Naive B cell (primary cell): ENCODE results near the gene PLB1. TPM values are rescaled to one million over a fixed set of nuclear protein-coding genes. Genes with fewer than 3 reads are reported as not detected.

Experiments used
- ATAC-seq, 2 donors: fragments of 150-1000 bp; cut with Tn5 transposase; 2 replicates each; pipeline ENCODE4 v1.10.0; 2021; ENCODE audit warnings: low read depth in 2 of 2, mild to moderate bottlenecking in 2 of 2, moderate library complexity in 2 of 2
- DNase-seq: peaks from one replicate; pipeline ENCODE4 v3.0.0; 2022
- H3K27ac Mint-ChIP-seq, 6 donors: one replicate each; pipeline ENCODE4 v1.8.0; 2020 to 2022; ENCODE audit warnings: mild to moderate bottlenecking in 6 of 6, mixed read lengths in 6 of 6, moderate library complexity in 5 of 6, inconsistent platforms in 2 of 6
- H3K27me3 Mint-ChIP-seq, 3 donors: one replicate each; pipeline ENCODE4 v1.8.0; 2021 to 2022; ENCODE audit warnings: mixed read lengths in 3 of 3, mild to moderate bottlenecking in 1 of 3
- H3K36me3 Mint-ChIP-seq, 2 donors: one replicate each; pipeline ENCODE4 v1.8.0; 2020 to 2022; ENCODE audit warnings: mixed read lengths in 2 of 2, inconsistent platforms in 1 of 2, mild to moderate bottlenecking in 1 of 2
- H3K4me1 Mint-ChIP-seq, 3 donors: one replicate each; pipeline ENCODE4 v1.8.0; 2020 to 2022; ENCODE audit warnings: mixed read lengths in 3 of 3, inconsistent platforms in 1 of 3, mild to moderate bottlenecking in 1 of 3, moderate library complexity in 1 of 3
- H3K4me3 Mint-ChIP-seq, 8 donors: one replicate each; pipeline ENCODE4 v1.8.0; 2020 to 2022; ENCODE audit warnings: mild to moderate bottlenecking in 8 of 8, mixed read lengths in 8 of 8, moderate library complexity in 8 of 8, inconsistent platforms in 2 of 8
- H3K9me3 Mint-ChIP-seq, 7 donors: one replicate each; pipeline ENCODE4 v1.8.0; 2020 to 2022; ENCODE audit warnings: mixed read lengths in 7 of 7, mild to moderate bottlenecking in 5 of 7, inconsistent platforms in 2 of 7, moderate library complexity in 1 of 7
- polyA plus RNA-seq, 6 donors: library from polyadenylated mRNA; unstranded; fragments of 300-500 nt; fragmentation: Illumina TruSeq; gene quantifications; one replicate each; pipeline ENCODE4 v1.2.3, GENCODE V29; 2021; ENCODE audit warnings: low read depth in 6 of 6

Gene PLB1
- polyA plus RNA-seq, 6 donors from 2014 or later: 0.17 to 2.3 (median 0.38) TPM; not detected in 2

GRCh38 chr2:28552045-28552823 lies 56.4 kb downstream of the PLB1 start:
- ATAC-seq: no peak
- no peak for DNase-seq
- Mint-ChIP-seq H3K4me1 (no peaks in the 10 kb centered on the region), H3K4me3 (no peak overlapping the region), H3K9me3 (no peaks in the 10 kb centered on the region), H3K27me3 (no peaks in the 10 kb centered on the region), H3K36me3 (no peaks in the 10 kb centered on the region), H3K27ac (peak overlapping the region in 1 of 6 donors; percentile 8)

GRCh38 chr2:28556303-28556702 lies 60.4 kb downstream of the PLB1 start:
- no peak for ATAC-seq
- no peak overlapping the region for H3K4me3 Mint-ChIP-seq
- H3K27ac Mint-ChIP-seq: no peak overlapping the region
- H3K9me3 Mint-ChIP-seq: no peaks in the 10 kb centered on the region
- no peak for DNase-seq
- H3K36me3 Mint-ChIP-seq: no peaks in the 10 kb centered on the region
- no peaks in the 10 kb centered on the region for H3K4me1 Mint-ChIP-seq
- peaks cover 0 to 8% (median 6%) of the 10 kb centered on the region in 3 donors for H3K27me3 Mint-ChIP-seq

GRCh38 chr2:28557389-28558131 lies 61.7 kb downstream of the PLB1 start:
- H3K4me1 Mint-ChIP-seq: no peaks in the 10 kb centered on the region
- no peaks in the 10 kb centered on the region for H3K9me3 Mint-ChIP-seq
- no peak overlapping the region for H3K27ac Mint-ChIP-seq
- H3K27me3 Mint-ChIP-seq: peaks cover 0 to 8% (median 6%) of the 10 kb centered on the region in 3 donors
- H3K36me3 Mint-ChIP-seq: no peaks in the 10 kb centered on the region
- no peak for DNase-seq
- H3K4me3 Mint-ChIP-seq: no peak overlapping the region
- ATAC-seq: no peak

- ATAC-seq (no peak), DNase-seq (no peak)
- no peaks in the 10 kb centered on the region for H3K36me3 Mint-ChIP-seq
- no peak overlapping the region for H3K27ac Mint-ChIP-seq
- peaks cover 0 to 8% (median 6%) of the 10 kb centered on the region in 3 donors for H3K27me3 Mint-ChIP-seq
- H3K4me3 Mint-ChIP-seq: no peak overlapping the region
- H3K9me3 Mint-ChIP-seq: no peaks in the 10 kb centered on the region
- H3K4me1 Mint-ChIP-seq: no peaks in the 10 kb centered on the region
Observed at GRCh38 chr2:28558158-28558820, 62.4 kb downstream of the PLB1 start.

GRCh38 chr2:28558918-28559317 lies 63.1 kb downstream of the PLB1 start:
- Mint-ChIP-seq H3K27ac (no peak overlapping the region), H3K36me3 (no peaks in the 10 kb centered on the region)
- ATAC-seq: no peak

GRCh38 chr2:28563869-28564268 lies 68.0 kb downstream of the PLB1 start:
- H3K36me3 Mint-ChIP-seq: no peaks in the 10 kb centered on the region
- ATAC-seq: no peak
- peaks cover 0 to under 1% (median 0%) of the 10 kb centered on the region in 3 donors for H3K27me3 Mint-ChIP-seq
- peak overlapping the region in 1 of 6 donors; percentile 82 for H3K27ac Mint-ChIP-seq
- H3K4me3 Mint-ChIP-seq: peak overlapping the region in 1 of 8 donors; percentile 56
- H3K4me1 Mint-ChIP-seq: peaks cover 0 to 17% (median 10%) of the 10 kb centered on the region in 3 donors
- DNase-seq: no peak
- H3K9me3 Mint-ChIP-seq: no peaks in the 10 kb centered on the region

More at GRCh38 chr2:28558918-28559317, 63.1 kb downstream of the PLB1 start:
- H3K27me3 Mint-ChIP-seq: peaks cover 0 to 8% (median 6%) of the 10 kb centered on the region in 3 donors
- H3K9me3 Mint-ChIP-seq: no peaks in the 10 kb centered on the region
- no peak for DNase-seq
- H3K4me1 Mint-ChIP-seq: no peaks in the 10 kb centered on the region
- H3K4me3 Mint-ChIP-seq: no peak overlapping the region

- peaks cover 0 to 17% (median 10%) of the 10 kb centered on the region in 3 donors for H3K4me1 Mint-ChIP-seq
- no peaks in the 10 kb centered on the region for H3K36me3 Mint-ChIP-seq
- peaks cover 3 to 5% (median 4%) of the 10 kb centered on the region in 3 donors for H3K27me3 Mint-ChIP-seq
- DNase-seq (no peak), ATAC-seq (no peak)
- H3K4me3 Mint-ChIP-seq: peak overlapping the region in 2 of 8 donors; percentile 33 to 55
- H3K9me3 Mint-ChIP-seq: no peaks in the 10 kb centered on the region
- peak overlapping the region in 1 of 6 donors; percentile 13 for H3K27ac Mint-ChIP-seq
Observed at GRCh38 chr2:28564346-28564745, 68.5 kb downstream of the PLB1 start.

- Mint-ChIP-seq H3K4me1 (peaks cover 0 to 17% (median 10%) of the 10 kb centered on the region in 3 donors), H3K27me3 (peaks cover 4 to 8% (median 6%) of the 10 kb centered on the region in 3 donors), H3K36me3 (no peaks in the 10 kb centered on the region), H3K9me3 (no peaks in the 10 kb centered on the region), H3K27ac (no peak overlapping the region), H3K4me3 (peak overlapping the region in 3 of 8 donors; percentile 47 to 81 (median 55))
- ATAC-seq: no peak
- DNase-seq: no peak
Observed at GRCh38 chr2:28565033-28565432, 69.2 kb downstream of the PLB1 start.

GRCh38 chr2:28565720-28566295 lies 69.9 kb downstream of the PLB1 start:
- peaks cover 0 to 17% (median 10%) of the 10 kb centered on the region in 3 donors for H3K4me1 Mint-ChIP-seq
- H3K27ac Mint-ChIP-seq: peak overlapping the region in 1 of 6 donors; percentile 3

GRCh38 chr2:28566521-28567041 lies 70.7 kb downstream of the PLB1 start:
- Mint-ChIP-seq H3K9me3 (peaks cover 0 to 4% (median 0%) of the 10 kb centered on the region in 7 donors), H3K36me3 (no peaks in the 10 kb centered on the region), H3K4me1 (peaks cover 0 to 17% (median 10%) of the 10 kb centered on the region in 3 donors), H3K27me3 (peaks cover 8 to 10% (median 8%) of the 10 kb centered on the region in 3 donors), H3K4me3 (peak overlapping the region; percentile 81 to 97 (median 95)), H3K27ac (peak overlapping the region; percentile 58 to 94 (median 68))
- DNase-seq: peak; percentile 86
- ATAC-seq: peak; percentile 89 to 91

More at GRCh38 chr2:28565720-28566295, 69.9 kb downstream of the PLB1 start:
- Mint-ChIP-seq H3K9me3 (peaks cover 0 to under 1% (median 0%) of the 10 kb centered on the region in 7 donors), H3K27me3 (peaks cover 4 to 8% (median 6%) of the 10 kb centered on the region in 3 donors), H3K4me3 (peak overlapping the region; percentile 81 to 97 (median 95)), H3K36me3 (no peaks in the 10 kb centered on the region)
- no peak for ATAC-seq
- no peak for DNase-seq

GRCh38 chr2:28567061-28567471 lies 71.2 kb downstream of the PLB1 start:
- Mint-ChIP-seq H3K36me3 (no peaks in the 10 kb centered on the region), H3K27me3 (peaks cover 8 to 15% (median 8%) of the 10 kb centered on the region in 3 donors), H3K9me3 (peaks cover 0 to 9% (median 2%) of the 10 kb centered on the region in 7 donors), H3K4me3 (peak overlapping the region; percentile 81 to 97 (median 95)), H3K27ac (peak overlapping the region; percentile 58 to 94 (median 68)), H3K4me1 (peaks cover 0 to 17% (median 10%) of the 10 kb centered on the region in 3 donors)
- DNase-seq (no peak), ATAC-seq (peak; percentile 40 to 42)

- no peaks in the 10 kb centered on the region for H3K36me3 Mint-ChIP-seq
- ATAC-seq (no peak), DNase-seq (no peak)
- peaks cover 0 to 9% (median 2%) of the 10 kb centered on the region in 7 donors for H3K9me3 Mint-ChIP-seq
- H3K4me1 Mint-ChIP-seq: peaks cover 0 to 17% (median 10%) of the 10 kb centered on the region in 3 donors
- H3K4me3 Mint-ChIP-seq: peak overlapping the region in 7 of 8 donors; percentile 80 to 97 (median 91)
- H3K27me3 Mint-ChIP-seq: peaks cover 8 to 19% (median 8%) of the 10 kb centered on the region in 3 donors
- peak overlapping the region in 1 of 6 donors; percentile 76 for H3K27ac Mint-ChIP-seq
Observed at GRCh38 chr2:28568036-28568435, 72.2 kb downstream of the PLB1 start.
